Left kidney (tissue), 2 donors: ENCODE measurements around the gene AMOTL2. TPM values are rescaled to one million over a fixed set of nuclear protein-coding genes. Genes with fewer than 3 reads are reported as not detected.

Source experiments
- DNase-seq: peaks from one replicate; pipeline ENCODE4 v3.0.0-alpha.2; 2013
- polyA plus RNA-seq: library from polyadenylated mRNA; unstranded; fragments of 120-200 nt; gene quantifications from one replicate; pipeline ENCODE4 v1.2.1, GENCODE V29; 2013; ENCODE audit not compliant: insufficient read length

The AMOTL2 gene
- polyA plus RNA-seq, 1 donor: 75.0 TPM

DNA sequence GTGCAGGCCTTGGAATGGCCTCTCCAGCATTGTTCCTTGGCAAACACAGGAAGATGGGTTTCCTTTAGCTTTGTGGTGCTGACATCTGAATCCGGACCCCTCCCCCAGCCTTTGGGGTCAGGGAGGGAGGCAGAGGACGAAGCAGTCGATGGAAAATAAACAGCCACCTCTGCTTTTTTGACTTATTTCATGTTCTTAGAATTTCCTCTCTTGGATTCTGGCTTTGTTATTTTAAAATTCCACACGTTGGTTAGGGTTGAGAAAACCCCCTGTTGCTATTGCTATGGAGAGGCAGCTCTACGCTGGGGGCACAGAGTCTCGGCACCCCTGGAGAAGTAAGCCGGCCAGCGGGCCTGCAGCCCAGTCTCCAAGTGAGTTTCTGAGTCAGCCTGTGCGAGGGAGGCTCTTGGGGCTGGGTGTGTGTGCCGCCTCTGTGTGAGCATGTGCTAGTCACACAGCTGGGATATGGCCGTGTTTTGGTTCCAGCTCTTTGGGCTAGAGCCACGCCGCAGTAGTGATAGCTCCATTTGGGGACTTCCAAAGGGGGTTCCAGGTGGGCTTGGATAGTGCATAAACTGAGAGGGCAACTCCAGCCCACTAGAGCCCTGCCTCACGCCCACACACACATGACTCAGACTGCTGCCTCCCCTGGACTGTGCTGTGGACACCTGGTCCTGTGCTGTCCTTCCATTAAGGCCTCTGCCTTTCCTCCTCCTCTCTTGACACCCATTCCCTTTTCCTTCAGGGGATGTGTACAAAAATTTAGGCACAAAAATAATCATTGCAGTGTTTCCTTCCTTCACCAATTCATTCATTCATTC lies 58.8 kb downstream of the AMOTL2 start:
- DNase-seq: no peak

- no peak for DNase-seq
Measured at GRCh38 chr3:134314588-134315285, 59.5 kb downstream of the AMOTL2 start.

DNA sequence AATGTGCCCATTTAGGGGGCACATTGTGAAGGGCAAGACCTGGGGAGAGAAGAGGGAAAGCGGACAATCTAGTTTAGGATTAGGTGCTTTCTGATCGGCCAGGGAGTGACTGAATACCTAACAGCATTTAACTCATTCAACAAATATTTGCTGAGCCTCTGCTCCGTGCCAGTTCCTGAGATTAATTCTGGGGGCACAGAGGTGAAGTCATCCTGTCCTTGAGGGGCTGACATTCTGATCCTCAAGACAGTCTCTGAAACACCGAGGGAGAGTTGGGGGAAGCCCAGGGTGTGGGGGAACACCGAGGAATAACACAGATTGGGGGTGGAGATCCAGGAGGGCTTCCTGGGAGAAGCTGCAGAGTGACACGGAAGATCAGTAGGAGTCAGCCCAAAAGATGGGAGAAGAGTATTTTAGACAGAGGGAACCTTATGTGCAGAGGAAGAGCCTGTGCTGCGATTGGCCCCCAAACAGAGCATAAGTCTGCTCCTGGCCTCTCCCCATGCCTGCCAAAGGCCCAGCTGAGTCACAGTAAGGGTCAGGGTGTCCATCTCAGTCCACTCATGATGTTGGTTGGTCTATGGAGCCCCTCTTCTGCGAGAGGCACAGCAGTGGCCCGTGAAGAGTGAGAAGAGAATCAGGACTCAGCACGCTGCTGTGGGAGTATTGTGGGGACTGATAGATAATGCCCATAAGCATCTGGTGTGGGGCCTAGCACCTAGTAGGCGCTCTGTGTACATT lies 60.2 kb downstream of the AMOTL2 start:
- no peak for DNase-seq

DNA sequence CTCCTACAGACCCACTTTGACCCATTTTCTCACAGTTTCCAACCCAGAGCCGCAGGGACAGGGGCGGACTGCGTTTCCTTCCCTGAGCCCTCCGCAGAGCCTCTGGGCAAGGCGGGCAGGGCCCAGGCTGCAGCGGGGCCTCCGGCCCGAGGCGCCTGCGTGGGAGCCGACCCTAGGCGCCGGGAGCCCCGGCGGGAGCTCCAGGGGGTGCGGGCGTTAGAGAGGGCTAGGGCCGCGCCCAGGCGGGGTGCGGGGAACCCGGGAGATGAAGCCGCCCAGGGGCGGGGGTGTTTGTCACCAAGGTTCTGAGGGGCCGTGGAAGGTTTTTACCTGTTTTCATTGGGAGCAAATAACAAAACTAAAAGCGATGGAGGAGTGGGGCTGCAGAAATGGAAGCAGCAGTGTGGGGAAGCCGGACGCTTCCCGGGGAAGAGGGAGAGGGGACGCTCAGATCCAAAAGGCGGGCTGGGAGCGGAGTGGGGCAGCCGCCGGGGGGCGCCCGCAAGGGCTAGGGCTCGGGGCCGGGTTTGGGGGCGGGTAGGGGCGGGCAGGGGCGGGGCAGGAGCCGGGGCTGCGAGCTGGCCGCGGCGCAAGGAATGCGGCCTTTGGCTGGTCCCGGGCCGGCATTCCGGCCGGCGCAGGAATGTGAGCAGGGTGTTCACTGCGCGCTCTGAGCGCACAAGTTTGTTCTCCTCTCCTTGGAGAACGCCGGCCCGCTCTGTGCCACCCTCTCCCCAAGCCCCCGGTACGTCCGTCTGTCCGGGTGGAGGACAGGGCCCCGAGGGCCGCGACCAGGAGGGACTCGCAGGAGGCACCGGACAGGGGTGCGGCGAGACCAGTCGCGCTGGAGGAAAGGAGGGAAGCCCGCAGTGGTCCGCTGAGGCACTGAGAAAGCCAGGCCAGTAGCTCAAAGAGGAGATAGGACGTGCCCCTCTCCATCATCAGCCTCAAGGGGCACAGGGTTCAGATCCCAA lies 61.1 kb downstream of the AMOTL2 start:
- peak; percentile 73 for DNase-seq

- DNase-seq: no peak
Measured at GRCh38 chr3:134312072-134312872, 62.0 kb downstream of the AMOTL2 start.

DNA sequence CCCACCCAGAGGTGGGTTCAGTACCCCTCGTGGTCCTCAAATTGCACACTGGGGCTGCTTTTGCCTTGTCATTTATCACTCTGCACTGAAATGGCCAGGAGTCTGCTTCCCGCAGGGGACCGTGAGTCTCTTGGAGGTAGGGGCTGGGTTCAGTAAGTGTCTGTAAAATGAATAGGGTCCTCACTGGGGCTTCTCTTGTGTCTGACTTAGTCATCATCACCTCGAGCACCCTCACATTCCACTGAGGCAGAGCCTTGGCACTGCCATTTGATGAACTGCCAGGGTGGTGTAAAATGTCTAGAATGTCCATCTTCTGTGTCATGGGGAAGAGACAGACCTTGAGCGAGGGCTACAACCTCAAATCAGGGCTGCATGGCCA lies 62.6 kb downstream of the AMOTL2 start:
- no peak for DNase-seq

DNA sequence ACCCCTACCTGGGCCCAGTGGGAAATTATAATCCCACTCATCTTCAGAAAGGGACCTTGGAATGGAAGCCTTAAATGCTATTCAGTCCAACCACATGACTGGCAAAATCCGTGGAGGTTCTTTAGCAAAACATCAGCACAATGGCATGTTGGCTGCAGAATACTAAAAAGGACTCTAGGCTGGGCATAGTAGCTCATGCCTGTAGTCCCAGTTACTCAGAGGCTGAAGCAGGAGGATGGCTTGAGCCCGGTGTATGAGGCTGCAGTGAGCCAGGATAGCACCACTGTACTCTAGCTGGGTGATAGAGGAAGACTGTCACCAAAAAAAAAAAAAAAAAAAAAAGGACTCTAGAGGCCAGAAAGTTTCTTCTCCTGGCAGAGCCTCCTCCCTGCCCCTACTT lies 63.0 kb downstream of the AMOTL2 start:
- no peak for DNase-seq

DNA sequence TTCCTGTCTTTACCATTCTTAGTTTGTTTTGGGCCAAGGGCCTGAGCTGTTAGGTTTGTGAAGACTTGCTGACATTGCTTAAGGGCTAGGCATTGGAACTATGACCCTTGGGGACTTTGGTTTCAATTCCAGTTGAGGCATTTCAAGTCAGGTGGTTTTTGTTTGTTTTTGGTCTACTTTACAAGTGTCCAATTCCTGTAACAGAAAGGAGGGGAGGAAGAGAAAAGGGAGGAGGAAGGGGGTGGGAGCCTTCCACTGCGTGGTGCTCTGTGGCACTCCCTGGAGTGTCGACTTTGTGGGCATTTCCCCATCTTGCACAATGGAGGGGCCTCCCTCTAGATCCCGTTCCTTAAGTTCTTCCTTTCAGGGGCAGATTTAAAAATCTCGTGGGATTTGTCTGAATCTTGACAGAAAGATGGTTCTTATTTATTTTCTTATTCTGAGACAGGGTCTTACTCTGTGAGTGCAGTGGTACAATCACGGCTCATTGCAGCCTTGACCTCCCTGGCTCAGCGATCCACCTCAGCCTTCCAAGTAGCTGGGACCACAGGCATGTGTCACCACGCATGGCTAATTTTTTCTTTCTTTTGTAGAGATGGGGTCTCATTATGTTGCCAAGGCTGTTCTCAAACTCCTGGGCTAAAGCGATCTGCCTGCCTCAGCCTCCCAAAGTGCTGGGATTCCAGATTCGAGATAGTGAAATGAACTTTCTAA lies 64.1 kb downstream of the AMOTL2 start:
- DNase-seq: peak; percentile 66

DNA sequence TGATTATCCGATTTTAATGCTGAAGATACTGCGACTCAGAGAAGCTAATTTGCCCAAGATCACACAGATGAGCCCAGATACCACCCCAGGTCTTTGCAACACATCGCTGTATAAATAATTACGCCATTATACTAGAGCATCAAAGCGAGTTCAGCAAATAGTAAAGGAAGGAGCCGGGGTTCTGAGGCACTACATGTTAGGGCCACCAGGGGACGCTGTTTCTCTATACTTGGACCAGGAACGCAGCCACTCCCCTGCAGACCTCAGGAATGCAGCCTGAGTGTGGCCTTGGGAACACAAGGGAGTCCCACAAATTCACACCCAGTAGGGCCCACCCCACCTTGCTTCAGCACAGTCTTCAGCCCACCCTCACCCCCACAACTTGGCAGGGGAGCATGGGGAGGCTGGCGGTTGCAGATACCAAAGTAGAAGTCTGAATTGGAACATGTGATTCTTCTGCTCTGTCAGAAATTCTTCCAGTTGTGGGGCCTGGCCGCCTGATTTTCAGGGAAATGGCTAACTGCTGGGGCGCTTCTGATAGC lies 65.8 kb downstream of the AMOTL2 start:
- peak; percentile 82 for DNase-seq

- DNase-seq: no peak
Measured at GRCh38 chr3:134307425-134307824, 66.8 kb downstream of the AMOTL2 start.

GRCh38 chr3:134306320-134306719 lies 67.9 kb downstream of the AMOTL2 start:
- DNase-seq: no peak

Other genes with a start within 250 kb of the AMOTL2 start
- gene RYK, start 123.6 kb downstream of the AMOTL2 start, polyA plus RNA-seq: 118 TPM
- 136 TPM for gene ANAPC13, start 111.5 kb upstream of the AMOTL2 start, polyA plus RNA-seq
- 44.4 TPM for gene CEP63, start 111.6 kb upstream of the AMOTL2 start, polyA plus RNA-seq